ENCODE results near the gene GPR183. TPM values are rescaled to one million over a fixed set of nuclear protein-coding genes. Genes with fewer than 3 reads are reported as not detected.
A peak's percentile ranks its signal among the peaks of the same experiment; 100 is the strongest.

Gene GPR183
- total and polyA plus RNA-seq, 5 experiments from 2014 or later: 8.4 to 35.5 (median 10.4) TPM

GRCh38 chr13:99301056-99301838, 6.0 kb downstream of the GPR183 start:
- no peak for DNase-seq
- no peaks in the 10 kb centered on the region for H3K9me3 Mint-ChIP-seq
- H3K27me3 Mint-ChIP-seq: no peaks in the 10 kb centered on the region
- ATAC-seq: no peak
- H3K4me3 Mint-ChIP-seq: peak overlapping the region in 3 of 10 donors; percentile 24 to 63 (median 57)
- POLR2A ChIA-PET: interaction anchor here (0.6 to 1.6 kb wide), 2 partner anchors 18 to 52 kb away, joined by 3 to 4 read pairs; no protein-coding TSS in a partner anchor
- peak overlapping the region in 7 of 10 donors; percentile 17 to 78 (median 46) for H3K27ac Mint-ChIP-seq
- H3K4me1 Mint-ChIP-seq: peaks cover 35 to 88% (median 81%) of the 10 kb centered on the region in 4 donors
- H3K36me3 Mint-ChIP-seq: peaks cover 0 to 41% (median 5%) of the 10 kb centered on the region in 3 donors

DNA sequence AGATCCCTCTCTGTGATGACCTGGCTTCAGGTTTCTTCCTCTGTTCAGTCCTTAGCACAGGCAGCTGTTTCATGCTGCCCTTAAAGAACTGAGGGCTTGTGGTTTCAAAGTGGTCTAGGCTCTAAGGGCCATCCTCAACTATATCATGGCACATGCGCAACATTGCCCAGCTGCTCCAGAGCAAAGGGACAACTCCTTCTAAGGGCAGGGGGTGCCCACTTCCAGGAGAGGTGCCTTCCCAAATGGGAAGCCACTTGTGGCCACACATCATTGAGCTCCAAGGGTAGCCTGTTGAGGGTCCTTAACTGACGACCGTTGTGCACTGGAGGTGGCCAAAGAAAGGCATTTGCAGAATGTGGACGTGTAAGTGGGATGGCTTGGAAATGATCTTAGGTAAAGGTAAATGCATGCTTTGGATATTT, 7.3 kb downstream of the GPR183 start:
- Mint-ChIP-seq H3K36me3 (peaks cover 0 to 43% (median 7%) of the 10 kb centered on the region in 3 donors), H3K4me1 (peaks cover 41 to 92% (median 81%) of the 10 kb centered on the region in 4 donors), H3K27ac (peak overlapping the region in 7 of 10 donors; percentile 53 to 94 (median 66)), H3K4me3 (peak overlapping the region in 4 of 10 donors; percentile 15 to 64 (median 54)), H3K9me3 (no peaks in the 10 kb centered on the region), H3K27me3 (no peaks in the 10 kb centered on the region)
- POLR2A ChIA-PET: interaction anchor here (0.9 to 1.3 kb wide), 3 partner anchors 11 to 75 kb away, joined by 3 to 4 read pairs (median 3); no protein-coding TSS in a partner anchor
- ATAC-seq (no peak), DNase-seq (no peak)

DNA sequence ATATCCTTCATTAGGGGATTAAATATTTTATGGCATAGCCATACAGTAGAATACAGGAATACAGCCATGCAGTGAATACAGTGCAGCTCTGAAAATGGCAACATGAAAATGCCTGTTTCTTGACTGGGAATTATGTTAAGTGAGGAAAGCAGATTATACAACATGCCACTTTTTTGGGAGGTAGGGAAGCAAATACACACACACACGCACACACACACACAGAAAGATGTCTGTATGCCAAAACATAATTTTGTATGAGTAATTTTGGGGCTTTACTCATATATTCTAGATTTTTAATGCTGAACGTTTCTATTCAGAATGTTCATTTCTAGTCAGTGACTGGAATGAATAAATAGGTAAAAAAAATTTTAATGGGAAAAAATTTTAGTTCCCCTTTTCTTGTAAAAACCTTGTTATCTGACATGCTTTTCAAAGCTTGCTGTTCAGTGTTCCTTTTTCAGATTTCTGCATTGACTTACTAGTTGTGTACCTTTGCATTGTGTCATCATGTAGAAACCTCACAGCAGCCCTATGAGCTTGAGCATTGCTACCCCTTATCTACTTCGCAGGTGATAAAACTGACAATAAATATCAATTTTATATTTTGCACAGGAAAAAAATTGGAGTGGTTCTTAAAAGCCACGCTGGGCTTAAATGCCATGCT, 7.8 kb downstream of the GPR183 start:
- Mint-ChIP-seq H3K4me1 (peaks cover 40 to 91% (median 78%) of the 10 kb centered on the region in 4 donors), H3K4me3 (peak overlapping the region in 4 of 10 donors; percentile 24 to 64 (median 50)), H3K27me3 (no peaks in the 10 kb centered on the region), H3K36me3 (peaks cover 0 to 42% (median 7%) of the 10 kb centered on the region in 3 donors), H3K27ac (peak overlapping the region in 8 of 10 donors; percentile 0 to 94 (median 59)), H3K9me3 (no peaks in the 10 kb centered on the region)
- ATAC-seq (no peak), DNase-seq (no peak)
- POLR2A ChIA-PET: interaction anchor here (0.9 to 1.3 kb wide), 4 partner anchors 11 to 76 kb away, joined by 3 to 4 read pairs (median 3); no protein-coding TSS in a partner anchor

- no peak for DNase-seq
- H3K4me1 Mint-ChIP-seq: peaks cover 40 to 91% (median 76%) of the 10 kb centered on the region in 4 donors
- peaks cover 0 to 42% (median 3%) of the 10 kb centered on the region in 3 donors for H3K36me3 Mint-ChIP-seq
- no peaks in the 10 kb centered on the region for H3K27me3 Mint-ChIP-seq
- POLR2A ChIA-PET: interaction anchor here (1.0 to 2.4 kb wide), 3 partner anchors 9 to 22 kb away, joined by 4 to 12 read pairs (median 6); partner anchors contain the start of gene GPR183
- no peak for ATAC-seq
- H3K4me3 Mint-ChIP-seq: peak overlapping the region in 7 of 10 donors; percentile 15 to 89 (median 70)
- no peaks in the 10 kb centered on the region for H3K9me3 Mint-ChIP-seq
- peak overlapping the region in 8 of 10 donors; percentile 48 to 97 (median 90) for H3K27ac Mint-ChIP-seq
Measured at GRCh38 chr13:99298056-99298455, 9.1 kb downstream of the GPR183 start.

DNA sequence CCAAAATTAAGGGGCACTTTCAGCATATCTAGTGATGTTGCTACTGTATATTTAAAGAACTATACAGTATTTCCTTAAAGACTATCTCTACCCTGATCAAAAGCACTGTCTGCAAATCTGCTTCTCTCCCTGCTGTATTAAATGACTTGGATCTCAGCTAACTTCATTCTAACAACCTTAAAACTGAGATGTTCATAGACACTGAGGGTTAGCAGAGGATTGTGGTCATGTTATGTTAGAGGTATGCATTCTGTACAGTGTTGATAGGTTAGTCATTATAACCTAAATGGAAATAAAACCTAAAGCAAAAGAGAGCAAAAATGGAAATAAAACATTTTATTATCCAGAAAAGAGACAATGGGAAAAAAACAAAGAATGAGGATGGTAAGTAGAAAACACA, 9.9 kb downstream of the GPR183 start:
- POLR2A ChIA-PET: interaction anchor here (0.6 to 2.4 kb wide), 6 partner anchors 10 to 83 kb away, joined by 3 to 12 read pairs (median 4); partner anchors contain the start of gene GPR183
- Mint-ChIP-seq H3K27ac (peak overlapping the region; percentile 60 to 97 (median 92)), H3K36me3 (peaks cover 0 to 46% (median 5%) of the 10 kb centered on the region in 3 donors), H3K27me3 (no peaks in the 10 kb centered on the region), H3K9me3 (no peaks in the 10 kb centered on the region), H3K4me3 (peak overlapping the region in 8 of 10 donors; percentile 18 to 89 (median 76)), H3K4me1 (peaks cover 40 to 91% (median 75%) of the 10 kb centered on the region in 4 donors)
- DNase-seq (no peak), ATAC-seq (peak in 1 of 2 donors; percentile 6)

DNA sequence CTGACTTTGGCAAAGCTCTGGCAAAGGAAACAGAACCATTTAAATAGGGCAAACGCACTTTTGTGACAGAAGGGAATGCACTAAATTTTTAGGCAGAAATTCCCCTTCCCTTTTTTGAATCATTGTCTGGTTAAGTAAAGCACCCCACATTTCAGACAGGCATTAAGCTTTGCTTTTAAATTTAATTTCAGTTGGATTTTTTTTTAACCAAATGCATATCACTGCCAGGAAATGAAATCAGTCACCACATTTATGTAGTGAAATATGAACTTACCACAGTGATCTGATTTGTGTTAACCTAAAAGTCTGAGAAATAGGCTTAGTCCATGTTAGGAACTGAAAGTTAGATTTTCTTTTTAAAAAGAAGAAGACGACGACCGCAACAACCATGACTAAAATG, 10.8 kb downstream of the GPR183 start:
- peak overlapping the region; percentile 81 to 97 (median 94) for H3K27ac Mint-ChIP-seq
- H3K27me3 Mint-ChIP-seq: no peaks in the 10 kb centered on the region
- POLR2A ChIA-PET: interaction anchor here (0.6 to 2.4 kb wide), 5 partner anchors 11 to 79 kb away, joined by 3 to 12 read pairs (median 3); partner anchors contain the start of genes GPR18 and GPR183
- H3K4me1 Mint-ChIP-seq: peaks cover 37 to 92% (median 71%) of the 10 kb centered on the region in 4 donors
- ATAC-seq (peak; percentile 81 to 83), DNase-seq (peak in 3 of 10 donors; percentile 40 to 57 (median 57))
- peaks cover 0 to 48% (median 3%) of the 10 kb centered on the region in 3 donors for H3K36me3 Mint-ChIP-seq
- no peaks in the 10 kb centered on the region for H3K9me3 Mint-ChIP-seq
- peak overlapping the region; percentile 42 to 89 (median 82) for H3K4me3 Mint-ChIP-seq

- peaks cover 0 to 54% (median 4%) of the 10 kb centered on the region in 3 donors for H3K36me3 Mint-ChIP-seq
- no peaks in the 10 kb centered on the region for H3K9me3 Mint-ChIP-seq
- H3K4me1 Mint-ChIP-seq: peaks cover 41 to 95% (median 76%) of the 10 kb centered on the region in 4 donors
- H3K4me3 Mint-ChIP-seq: peak overlapping the region in 8 of 10 donors; percentile 27 to 76 (median 54)
- no peak for DNase-seq
- ATAC-seq: no peak
- POLR2A ChIA-PET: interaction anchor here (1.1 kb wide), 1 partner anchor 26 kb away, joined by 3 read pairs; no protein-coding TSS in a partner anchor
- H3K27me3 Mint-ChIP-seq: no peaks in the 10 kb centered on the region
- H3K27ac Mint-ChIP-seq: peak overlapping the region; percentile 68 to 97 (median 92)
Measured at GRCh38 chr13:99295488-99296252, 11.5 kb downstream of the GPR183 start.

GRCh38 chr13:99294958-99295357, 12.2 kb downstream of the GPR183 start:
- peaks cover 0 to 61% (median 5%) of the 10 kb centered on the region in 3 donors for H3K36me3 Mint-ChIP-seq
- DNase-seq (no peak), ATAC-seq (no peak)
- no peaks in the 10 kb centered on the region for H3K27me3 Mint-ChIP-seq
- peaks cover 43 to 95% (median 76%) of the 10 kb centered on the region in 4 donors for H3K4me1 Mint-ChIP-seq
- POLR2A ChIA-PET: interaction anchor here (0.9 kb wide), 1 partner anchor 9 kb away, joined by 3 read pairs; no protein-coding TSS in a partner anchor
- peak overlapping the region; percentile 68 to 97 (median 92) for H3K27ac Mint-ChIP-seq
- peak overlapping the region in 7 of 10 donors; percentile 29 to 76 (median 51) for H3K4me3 Mint-ChIP-seq
- H3K9me3 Mint-ChIP-seq: no peaks in the 10 kb centered on the region

GRCh38 chr13:99294198-99294597, 13.0 kb downstream of the GPR183 start:
- DNase-seq: no peak
- Mint-ChIP-seq H3K27me3 (no peaks in the 10 kb centered on the region), H3K36me3 (peaks cover 0 to 67% (median 5%) of the 10 kb centered on the region in 3 donors), H3K9me3 (no peaks in the 10 kb centered on the region), H3K4me1 (peaks cover 42 to 95% (median 77%) of the 10 kb centered on the region in 4 donors), H3K27ac (peak overlapping the region; percentile 5 to 83 (median 58)), H3K4me3 (peak overlapping the region in 2 of 10 donors; percentile 5 to 12)
- POLR2A ChIA-PET: interaction anchor here (0.9 kb wide), 1 partner anchor 10 kb away, joined by 3 read pairs; no protein-coding TSS in a partner anchor
- no peak for ATAC-seq

- ATAC-seq (no peak), DNase-seq (no peak)
- Mint-ChIP-seq H3K9me3 (no peaks in the 10 kb centered on the region), H3K4me1 (peaks cover 47 to 97% (median 79%) of the 10 kb centered on the region in 4 donors), H3K27ac (peak overlapping the region; percentile 23 to 90 (median 74)), H3K27me3 (no peaks in the 10 kb centered on the region), H3K4me3 (peak overlapping the region in 3 of 10 donors; percentile 2 to 64 (median 2)), H3K36me3 (peaks cover 4 to 75% (median 8%) of the 10 kb centered on the region in 3 donors)
- POLR2A ChIA-PET: interaction anchor here (0.5 to 1.3 kb wide), 3 partner anchors 12 to 144 kb away, joined by 3 to 4 read pairs (median 3); no protein-coding TSS in a partner anchor
Measured at GRCh38 chr13:99293178-99293577, 14.0 kb downstream of the GPR183 start.

- no peaks in the 10 kb centered on the region for H3K27me3 Mint-ChIP-seq
- DNase-seq (no peak), ATAC-seq (peak in 1 of 2 donors; percentile 37)
- peak overlapping the region in 2 of 10 donors; percentile 26 to 46 for H3K4me3 Mint-ChIP-seq
- peaks cover 50 to 96% (median 81%) of the 10 kb centered on the region in 4 donors for H3K4me1 Mint-ChIP-seq
- H3K36me3 Mint-ChIP-seq: peaks cover 4 to 77% (median 14%) of the 10 kb centered on the region in 3 donors
- H3K9me3 Mint-ChIP-seq: no peaks in the 10 kb centered on the region
- peak overlapping the region; percentile 48 to 98 (median 88) for H3K27ac Mint-ChIP-seq
- POLR2A ChIA-PET: no interaction called here
Measured at GRCh38 chr13:99290894-99291293, 16.3 kb downstream of the GPR183 start.
